GM12872 (cell line): ENCODE results near the gene HIBCH.

Experiments used
- TF ChIP-seq, protein P1 (sequence below): IDR thresholded peaks from 3 replicates; pipeline ENCODE4 v1.5.1; 2011; ENCODE audit warnings: low read depth, mild to moderate bottlenecking, low read length, moderate library complexity; ENCODE audit not compliant: insufficient read depth

Gene HIBCH

DNA sequence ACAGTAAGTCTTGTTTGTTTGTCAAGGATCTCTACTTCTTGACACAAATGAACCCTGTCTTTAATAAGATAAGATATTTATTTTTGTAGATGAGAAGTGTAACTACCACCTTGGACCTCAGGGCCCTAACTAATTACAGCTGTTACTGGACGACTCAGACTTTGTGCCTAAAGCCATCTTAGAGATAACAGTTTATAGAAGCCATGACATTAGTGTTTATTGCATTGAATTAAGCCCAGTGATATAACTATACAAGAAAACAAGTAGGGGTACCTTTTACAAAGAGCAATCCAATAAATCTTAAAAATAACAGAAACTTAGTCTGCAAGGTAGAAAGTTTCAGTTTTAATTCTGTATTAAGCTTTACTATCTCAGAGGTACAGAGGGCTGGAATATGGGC lies 119.0 kb downstream of the HIBCH start:
- TF ChIP-seq, protein P1, sequence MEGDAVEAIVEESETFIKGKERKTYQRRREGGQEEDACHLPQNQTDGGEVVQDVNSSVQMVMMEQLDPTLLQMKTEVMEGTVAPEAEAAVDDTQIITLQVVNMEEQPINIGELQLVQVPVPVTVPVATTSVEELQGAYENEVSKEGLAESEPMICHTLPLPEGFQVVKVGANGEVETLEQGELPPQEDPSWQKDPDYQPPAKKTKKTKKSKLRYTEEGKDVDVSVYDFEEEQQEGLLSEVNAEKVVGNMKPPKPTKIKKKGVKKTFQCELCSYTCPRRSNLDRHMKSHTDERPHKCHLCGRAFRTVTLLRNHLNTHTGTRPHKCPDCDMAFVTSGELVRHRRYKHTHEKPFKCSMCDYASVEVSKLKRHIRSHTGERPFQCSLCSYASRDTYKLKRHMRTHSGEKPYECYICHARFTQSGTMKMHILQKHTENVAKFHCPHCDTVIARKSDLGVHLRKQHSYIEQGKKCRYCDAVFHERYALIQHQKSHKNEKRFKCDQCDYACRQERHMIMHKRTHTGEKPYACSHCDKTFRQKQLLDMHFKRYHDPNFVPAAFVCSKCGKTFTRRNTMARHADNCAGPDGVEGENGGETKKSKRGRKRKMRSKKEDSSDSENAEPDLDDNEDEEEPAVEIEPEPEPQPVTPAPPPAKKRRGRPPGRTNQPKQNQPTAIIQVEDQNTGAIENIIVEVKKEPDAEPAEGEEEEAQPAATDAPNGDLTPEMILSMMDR = no peak

DNA sequence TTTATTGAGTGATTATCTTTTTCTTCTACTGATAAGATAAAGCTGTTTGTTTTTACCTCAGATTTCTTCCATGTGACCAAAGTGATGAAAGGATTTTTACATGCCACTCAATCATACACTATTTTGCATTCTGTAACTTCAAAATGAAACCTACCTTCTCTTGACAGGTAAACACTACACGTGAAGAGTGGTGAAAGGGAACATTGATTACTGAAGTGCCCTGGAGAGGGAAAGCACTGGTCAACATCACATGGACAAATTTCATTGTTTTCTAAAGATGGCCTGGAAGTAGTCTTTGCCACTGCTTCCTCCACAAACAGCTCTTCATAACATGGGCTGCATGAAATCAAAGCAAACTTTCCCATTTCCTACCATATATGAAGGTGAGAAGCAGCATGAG lies 120.1 kb downstream of the HIBCH start:
- TF ChIP-seq, protein P1 = no peak

DNA sequence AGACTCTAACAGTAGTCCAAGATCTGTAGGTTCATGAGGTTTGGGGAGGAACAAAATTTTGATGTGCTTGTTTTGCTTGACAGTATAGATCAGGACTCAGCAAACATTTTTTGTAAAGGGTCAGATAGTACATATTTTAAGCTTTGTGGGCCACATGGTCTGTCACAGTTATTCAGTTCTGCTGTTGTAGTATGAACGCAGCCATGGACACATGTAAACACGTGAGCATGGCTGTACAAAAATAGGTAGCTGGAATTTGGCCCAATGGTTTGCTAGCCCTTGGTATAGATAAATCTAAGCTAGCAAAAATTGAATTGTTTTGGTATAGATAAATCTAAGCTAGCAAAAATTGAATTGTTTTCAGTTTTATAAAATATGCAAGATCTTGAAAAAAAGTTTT lies 120.5 kb downstream of the HIBCH start:
- TF ChIP-seq, protein P1 = no peak

DNA sequence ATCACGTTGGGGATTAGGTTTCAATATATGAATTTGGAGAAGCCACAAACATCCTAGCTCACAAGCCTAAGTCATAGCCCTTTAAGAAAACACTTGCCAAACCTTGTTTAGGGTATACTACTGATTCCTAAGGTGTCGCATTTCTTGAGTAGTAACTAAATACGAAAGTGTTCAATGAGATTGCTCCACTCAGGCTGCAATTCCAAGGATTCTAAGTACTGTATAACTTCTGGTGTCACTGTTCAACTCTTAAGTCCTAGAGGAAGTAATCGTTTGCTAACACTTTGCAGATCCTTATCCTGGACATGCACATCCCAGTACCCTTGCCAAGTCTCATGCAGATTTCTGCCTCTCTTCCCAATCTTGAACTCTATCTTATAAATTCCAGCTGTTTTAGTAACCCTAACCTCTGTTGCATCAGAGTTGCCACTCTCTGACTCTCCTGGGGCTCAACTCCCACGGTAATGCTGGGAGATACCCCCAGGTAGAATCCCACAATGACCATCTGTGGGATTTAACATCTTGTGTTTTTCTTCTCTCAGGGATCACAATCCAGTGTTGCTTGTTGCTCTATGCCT lies 122.4 kb downstream of the HIBCH start:
- TF ChIP-seq, protein P1 = no peak

DNA sequence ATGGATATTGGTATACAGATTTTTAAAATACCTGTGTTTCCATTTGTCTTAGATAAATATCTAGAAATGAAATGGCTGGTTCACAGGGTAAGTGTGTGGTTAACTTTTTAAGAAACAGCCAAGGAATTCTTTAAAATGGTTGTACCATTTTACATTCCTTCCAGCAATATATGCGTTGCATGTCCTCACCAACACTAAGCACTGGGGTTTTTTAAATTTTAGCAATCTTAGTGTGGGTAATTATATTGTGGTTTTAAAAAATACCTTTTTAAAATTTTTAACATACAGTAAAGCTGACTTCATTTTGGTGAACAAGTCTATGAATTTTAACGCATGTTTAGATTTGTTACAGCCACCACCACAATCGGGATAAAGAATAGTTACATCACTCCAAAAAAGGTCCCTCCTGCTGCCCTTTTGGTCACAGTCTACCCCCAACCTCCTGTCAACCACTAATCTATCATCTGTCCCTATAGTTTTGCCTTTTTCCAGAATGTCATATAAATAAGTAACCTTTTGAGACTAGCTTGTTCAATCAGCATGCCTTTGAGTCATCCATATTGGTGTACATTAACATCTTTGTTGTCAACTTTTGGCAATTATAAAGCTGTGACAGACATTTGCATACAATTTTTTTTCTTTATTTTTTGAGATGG lies 129.0 kb downstream of the HIBCH start:
- TF ChIP-seq, protein P1 = no peak

DNA sequence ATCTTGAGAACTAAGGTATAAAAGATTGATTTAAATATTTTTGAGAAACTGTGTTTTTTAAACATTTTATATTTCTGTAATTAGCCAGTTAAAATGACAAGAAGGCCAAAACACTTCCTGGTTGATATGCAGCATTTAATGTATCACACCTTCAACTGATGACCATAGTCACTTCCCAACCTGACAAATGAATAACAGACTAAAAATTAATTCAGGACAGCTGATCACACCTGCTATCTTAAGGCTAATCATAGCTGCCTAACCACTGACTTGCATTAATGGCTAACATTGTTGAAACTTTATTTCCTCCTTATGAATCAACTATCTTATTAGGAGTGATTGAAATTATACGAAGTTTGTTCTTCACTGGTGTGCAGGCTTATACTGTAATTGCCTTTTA lies 131.3 kb downstream of the HIBCH start:
- TF ChIP-seq, protein P1 = no peak

DNA sequence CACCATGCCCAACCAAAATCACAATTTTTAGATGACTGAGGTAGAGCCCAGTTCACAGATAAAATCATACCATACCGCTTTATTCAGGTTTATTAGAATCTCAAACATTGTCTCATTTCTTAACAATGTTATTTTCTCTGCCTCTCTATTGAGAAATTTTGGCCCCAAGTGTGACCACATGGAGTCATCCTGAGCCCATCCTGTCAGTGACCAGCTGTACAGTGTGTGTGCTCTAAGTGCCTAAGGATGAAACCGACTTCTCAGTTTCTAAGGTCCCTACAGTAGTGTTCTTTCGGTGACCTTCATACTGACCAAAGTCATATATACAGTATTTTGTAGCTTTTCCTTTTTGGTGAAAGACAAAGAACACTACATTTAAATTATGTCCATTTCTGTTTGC lies 133.4 kb downstream of the HIBCH start:
- TF ChIP-seq, protein P1 = no peak
